ENCODE data around the gene TMCO4. TPM values are rescaled to one million over a fixed set of nuclear protein-coding genes. Genes with fewer than 3 reads are reported as not detected.
"Not testable (repeated sequence)": the region's sequence is repeated elsewhere in the genome, so short reads cannot be mapped to it uniquely, and the experiment has no call there.

Gene TMCO4
- total RNA-seq, 1 experiment from 2014 or later = 4.0 TPM

DNA sequence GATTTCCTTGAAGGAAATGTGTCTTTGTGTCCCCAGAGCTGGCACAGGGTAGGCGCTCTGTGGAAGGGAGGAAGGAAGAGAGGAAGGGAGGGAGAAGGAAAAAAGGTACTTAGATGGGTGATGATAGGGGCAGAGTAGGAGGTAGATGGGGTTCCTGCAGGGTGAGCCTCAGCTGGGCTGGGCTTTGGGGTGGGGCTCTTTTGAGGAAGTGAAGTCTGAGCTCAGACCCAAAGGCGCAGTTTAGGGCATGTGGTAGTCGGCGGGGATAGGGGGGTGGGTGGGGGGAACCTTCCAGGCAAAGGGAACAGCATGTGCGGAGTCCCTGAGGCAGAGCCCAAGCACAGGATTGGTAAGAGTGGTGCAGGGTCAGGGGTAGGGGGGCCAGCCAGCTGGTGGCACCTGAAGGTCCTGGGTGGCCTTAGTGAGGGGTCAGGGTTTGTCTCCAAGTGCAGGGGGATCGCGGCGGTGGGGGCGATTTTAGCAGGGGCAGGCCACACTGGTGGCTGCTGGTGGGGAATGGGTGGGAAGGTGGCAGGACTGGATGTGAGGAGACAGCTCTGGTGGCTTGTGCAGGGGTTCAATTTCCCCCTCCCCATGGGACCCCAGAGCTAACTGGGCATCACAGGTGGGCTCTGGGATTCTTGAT lies 143.5 kb downstream of the TMCO4 start:
- DNase-seq (ENCODE audit: low spot score) = no peak

DNA sequence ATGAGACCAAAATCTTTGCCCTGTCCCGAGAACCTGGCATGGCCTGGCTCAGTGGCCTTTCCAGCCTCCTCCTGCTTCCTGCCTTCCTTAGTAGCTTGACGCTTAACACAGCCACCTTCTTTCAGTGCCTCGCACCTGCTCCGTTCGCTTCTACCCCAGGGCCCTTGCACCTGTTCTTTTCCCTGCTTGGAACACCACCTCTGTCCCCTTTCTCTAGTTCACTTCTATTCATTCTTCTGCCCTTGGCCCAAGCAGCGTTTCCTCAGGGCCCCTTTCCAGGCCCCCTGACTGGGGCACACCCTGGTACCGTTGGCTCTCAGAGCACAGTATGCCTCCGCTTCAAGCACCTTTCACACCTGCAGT lies 144.0 kb downstream of the TMCO4 start:
- no peak for DNase-seq (ENCODE audit: low spot score)

DNA sequence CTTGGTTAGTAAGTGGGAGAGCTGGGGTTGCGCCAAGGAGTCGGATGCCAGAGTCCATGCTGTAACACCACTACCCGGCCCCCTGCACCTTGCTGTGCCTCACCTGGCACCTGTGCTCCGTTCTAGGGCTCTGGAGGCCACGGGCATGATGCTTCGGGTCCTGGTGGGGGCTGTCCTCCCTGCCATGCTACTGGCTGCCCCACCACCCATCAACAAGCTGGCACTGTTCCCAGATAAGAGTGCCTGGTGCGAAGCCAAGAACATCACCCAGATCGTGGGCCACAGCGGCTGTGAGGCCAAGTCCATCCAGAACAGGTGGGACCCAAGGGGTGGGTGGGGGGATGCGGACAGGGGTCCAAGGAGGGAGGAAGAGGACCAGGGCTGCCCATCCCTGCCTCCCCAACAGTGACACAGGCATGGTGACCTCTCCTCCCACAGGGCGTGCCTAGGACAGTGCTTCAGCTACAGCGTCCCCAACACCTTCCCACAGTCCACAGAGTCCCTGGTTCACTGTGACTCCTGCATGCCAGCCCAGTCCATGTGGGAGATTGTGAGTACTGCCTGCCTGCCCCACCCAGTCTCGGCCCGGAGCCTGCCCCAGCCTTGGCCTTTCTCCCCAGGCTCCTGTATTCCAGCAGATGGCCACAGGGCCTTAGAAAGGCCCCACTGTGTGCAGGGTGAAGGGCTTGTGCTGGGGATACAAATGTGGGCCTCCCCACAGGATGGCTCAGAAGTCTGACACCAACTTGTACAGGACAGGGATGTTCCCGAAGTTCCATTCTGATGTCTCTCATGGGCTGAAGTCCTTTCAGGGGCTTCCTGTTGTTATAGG lies 144.6 kb downstream of the TMCO4 start:
- DNase-seq (ENCODE audit: low spot score) = no peak

DNA sequence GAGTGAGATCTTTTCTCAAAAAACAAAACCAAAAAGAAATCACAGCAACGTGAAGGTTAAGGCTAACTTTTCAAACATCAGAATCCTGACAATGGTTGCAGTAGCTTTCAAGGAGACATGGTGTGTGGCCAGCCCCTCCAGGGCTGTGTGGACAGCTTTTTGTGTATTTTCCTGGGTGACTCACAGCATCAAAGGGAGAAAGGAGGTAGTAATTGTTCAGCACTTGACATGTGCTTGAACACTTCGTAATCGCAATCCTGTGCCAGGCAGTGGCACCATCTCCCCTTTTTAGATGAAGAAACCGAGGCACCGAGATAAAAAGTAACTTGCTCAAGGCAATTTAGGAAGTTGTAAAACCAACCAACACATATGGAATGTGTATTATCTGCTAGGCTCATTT lies 145.3 kb downstream of the TMCO4 start:
- DNase-seq (ENCODE audit: low spot score) = peak; percentile 19

DNA sequence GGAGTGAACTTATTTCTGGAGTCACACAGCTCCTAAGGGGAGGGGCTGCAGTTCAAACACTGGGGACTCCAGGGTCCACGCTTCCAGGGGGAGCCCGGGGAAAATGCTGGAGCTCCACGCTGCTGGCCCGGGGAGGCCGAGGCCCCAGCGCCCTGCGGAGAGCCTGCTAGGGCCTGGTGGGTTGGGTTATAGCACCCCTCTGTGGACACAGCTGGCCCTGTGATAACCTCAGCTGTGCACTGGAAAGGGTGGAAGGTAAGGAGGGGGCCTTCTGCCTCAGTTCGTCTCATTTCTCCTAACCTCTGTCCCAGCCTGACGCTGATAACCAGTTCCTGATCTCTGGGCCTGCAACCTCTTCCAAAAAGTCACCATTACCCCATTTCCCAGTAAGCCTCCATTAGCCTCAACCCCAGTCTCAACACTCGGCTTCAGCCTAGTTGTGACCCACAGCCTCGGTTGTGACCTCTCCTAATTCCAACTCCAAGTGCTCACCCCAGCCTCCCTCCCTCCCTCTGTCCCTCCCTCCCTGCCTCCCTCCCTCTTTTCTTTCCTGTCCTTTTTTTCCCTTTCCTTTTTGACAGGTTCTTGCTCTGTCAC lies 148.5 kb downstream of the TMCO4 start:
- DNase-seq (ENCODE audit: low spot score) = no peak

DNA sequence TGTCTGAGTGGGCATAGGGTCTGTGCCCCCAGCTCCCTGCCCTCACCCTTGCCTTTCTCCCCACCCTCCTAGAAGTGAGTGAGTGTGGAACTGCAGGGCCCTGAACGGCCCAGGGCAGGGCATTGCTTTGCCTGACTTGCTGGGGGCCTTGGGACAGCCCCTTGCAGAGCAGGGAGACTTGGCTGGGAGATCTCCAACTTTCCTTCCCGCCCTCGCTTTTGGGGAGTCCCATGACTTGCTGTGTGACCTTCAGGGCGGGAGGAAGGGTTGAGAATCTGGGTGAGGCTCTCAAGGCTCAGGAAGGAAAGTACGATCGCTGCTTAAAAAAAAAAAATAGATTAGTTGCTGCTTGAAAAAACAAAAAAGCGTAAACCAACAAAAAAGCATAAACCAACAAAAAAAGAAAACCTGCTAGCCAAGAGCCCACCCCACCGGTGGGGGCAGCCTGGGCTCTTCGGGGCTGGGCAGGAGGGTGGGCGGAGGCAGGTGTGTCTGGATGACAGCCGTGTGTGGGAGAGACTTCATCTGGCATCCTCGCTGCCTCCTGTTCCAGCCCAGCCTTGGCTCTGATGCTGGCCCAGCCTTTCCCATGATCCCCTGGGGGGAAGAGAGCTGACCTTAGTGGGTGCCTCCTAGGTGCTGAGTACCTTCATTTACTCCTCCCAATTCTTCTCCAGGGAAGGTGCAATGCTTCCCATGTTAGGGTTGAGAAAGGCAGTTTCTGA lies 149.1 kb downstream of the TMCO4 start:
- no peak for DNase-seq (ENCODE audit: low spot score)

DNA sequence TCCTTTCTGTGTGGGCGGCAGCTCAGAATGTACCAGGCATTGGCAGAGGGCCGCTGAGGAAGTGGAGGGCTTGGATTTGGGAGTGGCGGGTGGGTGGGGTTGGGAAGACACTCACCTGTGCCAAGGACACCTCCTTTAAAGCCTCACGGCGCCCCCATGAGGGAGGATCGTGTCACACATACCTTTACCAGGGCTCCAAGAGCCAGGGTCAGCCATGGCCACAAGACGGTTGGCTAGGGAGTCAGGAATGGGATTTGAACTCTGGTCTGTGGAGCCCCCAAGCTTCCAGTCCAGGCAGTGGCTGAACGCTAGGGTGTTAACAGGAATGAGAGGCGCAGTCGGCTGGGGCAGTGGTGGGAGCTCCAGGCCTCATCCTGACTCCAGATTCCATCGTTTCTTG lies 151.0 kb downstream of the TMCO4 start:
- DNase-seq (ENCODE audit: low spot score) = no peak

DNA sequence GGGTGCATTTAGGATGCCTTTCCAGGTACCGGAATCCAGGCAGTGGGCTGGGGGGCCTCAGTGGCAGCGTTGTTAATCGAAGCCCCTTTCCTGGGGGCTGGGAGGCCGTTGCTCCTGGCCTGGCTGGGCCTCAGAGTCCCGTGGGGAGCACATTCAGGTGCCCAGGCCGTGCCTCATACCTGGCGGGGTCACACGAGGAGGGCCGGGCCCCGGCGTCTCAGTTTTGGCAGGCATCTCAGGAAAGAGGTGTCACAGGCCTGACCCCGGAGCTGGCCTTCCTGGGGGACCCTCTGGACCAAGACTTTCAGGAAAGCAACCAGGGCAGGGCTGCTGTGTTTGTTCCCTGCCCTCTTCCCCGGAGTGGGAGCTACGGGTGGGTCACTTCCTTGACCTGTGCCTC lies 151.5 kb downstream of the TMCO4 start:
- no peak for DNase-seq (ENCODE audit: low spot score)

DNA sequence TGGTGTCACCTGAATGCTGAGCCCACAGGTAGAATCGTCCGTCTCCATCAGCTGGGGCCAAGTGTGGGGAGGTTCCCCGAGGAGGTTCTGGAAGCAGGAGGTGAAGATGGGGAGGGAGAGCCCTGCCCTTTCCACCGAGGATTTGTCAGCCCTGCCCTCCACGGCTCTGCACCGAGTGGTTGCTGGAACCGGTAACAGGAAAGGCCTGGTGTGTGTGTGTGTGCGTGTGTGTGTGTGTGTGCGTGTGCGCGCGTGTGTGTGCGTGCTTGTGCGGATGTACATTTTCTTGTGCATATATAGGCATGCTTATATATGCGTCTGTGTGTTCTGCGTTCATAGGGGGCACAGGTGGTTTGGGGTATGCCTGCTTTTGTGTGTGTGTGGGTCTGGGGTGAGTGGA lies 152.1 kb downstream of the TMCO4 start:
- no peak for DNase-seq (ENCODE audit: low spot score)

DNA sequence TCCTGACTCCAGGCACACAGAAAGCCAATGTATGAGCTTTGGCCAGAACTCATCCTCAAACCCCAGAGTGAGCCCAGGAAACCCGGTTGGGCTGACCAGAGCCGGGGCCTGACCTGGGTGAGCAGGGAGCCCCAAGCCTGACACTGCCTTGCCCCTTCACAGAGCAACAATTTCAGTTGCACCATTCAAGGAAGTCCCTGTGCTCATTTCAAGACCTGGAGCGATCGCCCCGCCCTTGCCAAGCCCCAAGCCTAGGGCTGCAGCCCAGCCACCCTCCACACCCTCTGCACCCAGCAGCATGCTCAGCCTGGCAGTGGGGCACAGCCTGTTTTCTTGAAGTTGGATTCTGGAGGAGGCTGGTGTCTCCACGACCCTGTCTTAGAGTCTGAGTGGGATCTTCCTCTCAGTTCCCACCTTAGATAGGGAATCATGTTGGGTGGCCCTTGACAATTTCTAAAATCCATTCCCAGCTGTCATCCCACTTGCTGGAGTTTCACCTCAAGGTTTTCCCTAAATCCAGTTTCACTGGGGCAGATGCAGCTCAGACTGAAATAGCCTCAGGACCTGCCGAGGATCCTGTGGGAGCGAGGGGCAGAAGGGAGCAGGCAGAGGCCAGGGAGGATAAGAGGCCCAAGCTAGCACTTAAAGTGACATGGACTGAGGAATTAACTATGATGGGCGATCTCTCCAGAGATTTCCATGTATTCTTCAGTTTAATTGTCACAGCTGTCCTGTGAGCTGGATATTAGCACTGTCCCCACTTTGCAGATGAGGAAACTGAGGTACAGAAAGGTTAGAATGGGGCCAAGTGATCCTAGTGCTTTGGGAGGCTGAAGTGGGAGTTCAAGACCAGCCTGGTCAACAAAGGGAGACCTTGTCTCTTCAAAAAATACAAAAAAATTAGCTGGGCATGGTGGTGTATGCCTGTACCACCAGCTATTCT lies 153.1 kb downstream of the TMCO4 start:
- no peak for DNase-seq (ENCODE audit: low spot score)

DNA sequence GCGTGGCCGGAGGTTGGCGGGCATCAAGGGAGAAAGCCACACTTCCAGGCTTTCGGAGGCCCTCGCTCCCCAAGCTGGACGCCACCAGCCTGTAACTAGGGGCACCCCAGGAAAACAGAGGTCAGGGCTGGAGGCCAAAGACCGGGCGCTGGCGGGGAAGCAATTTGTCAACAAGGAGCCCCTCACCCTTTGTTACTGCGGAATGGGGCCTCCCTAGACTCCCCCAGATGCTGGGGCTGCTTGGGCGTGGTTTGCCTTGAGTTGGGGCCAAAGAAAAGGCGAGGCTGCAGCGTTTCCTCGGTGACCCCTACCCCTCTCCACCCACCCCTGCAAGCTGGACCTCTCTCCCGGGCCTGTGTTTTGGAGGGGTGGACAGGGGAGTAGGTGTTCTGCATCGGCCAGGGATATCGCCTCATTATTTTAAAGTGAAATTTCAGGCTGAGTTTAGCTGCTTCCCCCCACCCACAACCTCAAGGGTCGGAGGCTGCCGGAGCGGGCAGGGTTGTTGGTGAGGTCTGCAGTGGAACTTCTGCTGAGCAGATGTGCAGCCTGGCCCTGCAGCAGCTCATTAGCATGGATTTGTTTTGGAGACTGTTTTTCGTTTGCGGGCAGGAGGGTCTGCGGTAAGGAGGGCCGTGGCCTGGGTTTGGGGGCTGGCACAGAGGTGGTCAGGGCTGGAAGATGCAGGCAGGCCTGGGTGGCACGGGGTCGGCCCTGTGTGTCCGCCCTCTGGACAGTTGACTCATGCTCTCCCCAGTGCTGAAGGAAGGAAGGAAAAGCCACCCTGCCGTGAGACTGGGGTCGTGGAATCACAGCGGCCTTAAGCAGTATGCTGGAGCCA lies 154.1 kb downstream of the TMCO4 start:
- no peak for DNase-seq (ENCODE audit: low spot score)

DNA sequence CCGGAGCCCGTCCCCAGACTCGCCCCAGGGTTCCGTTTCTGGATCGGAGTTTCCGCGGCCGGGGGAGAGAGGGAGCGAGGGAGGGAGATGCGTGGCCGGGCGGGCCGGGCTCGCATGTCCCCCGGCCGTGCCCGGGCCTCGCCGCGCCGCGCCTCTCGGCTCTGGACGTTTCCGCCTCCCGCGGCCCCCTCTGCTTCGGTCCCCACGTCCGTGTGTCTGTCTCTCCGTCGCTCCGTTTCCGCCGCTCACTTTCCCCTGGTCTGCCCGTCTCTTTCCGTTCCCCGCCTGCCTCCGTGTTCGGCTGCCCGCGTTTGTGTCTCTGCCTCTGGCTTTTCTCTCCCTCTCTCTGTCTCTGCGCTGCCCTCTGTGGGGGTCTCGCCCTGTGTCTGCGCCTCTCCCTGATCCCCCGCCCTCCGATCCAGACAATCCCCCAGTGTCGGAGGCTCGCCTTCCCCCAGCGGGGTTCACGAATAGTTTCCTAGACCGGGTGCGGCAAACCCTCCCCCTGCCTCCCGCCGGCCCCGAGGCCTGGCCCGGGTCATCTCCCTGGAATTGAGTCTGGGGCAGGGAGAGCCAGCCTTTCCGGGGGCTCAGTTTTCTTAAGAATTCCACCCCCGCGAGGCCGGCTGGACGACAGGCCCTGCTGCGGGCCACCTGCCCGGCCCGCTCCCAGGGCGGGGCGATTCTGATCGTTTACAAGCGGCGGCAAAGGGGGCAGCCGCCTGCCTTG lies 154.9 kb downstream of the TMCO4 start:
- DNase-seq (ENCODE audit: low spot score) = no peak

DNA sequence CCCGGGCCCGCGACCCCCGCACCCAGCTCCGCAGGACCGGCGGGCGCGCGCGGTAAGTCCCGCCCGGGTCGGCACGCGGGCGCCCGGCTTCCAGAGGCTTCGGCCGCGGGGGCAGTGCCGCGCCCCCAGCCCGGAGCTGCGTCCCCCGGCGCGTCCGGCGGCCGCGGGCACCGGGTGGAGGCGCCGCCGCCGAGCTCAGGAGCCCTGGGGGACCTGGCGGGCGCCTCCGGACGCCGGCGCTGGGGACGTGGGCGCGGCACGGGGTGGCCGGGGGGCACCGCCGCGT lies 155.4 kb downstream of the TMCO4 start:
- no peak for DNase-seq (ENCODE audit: low spot score)

DNA sequence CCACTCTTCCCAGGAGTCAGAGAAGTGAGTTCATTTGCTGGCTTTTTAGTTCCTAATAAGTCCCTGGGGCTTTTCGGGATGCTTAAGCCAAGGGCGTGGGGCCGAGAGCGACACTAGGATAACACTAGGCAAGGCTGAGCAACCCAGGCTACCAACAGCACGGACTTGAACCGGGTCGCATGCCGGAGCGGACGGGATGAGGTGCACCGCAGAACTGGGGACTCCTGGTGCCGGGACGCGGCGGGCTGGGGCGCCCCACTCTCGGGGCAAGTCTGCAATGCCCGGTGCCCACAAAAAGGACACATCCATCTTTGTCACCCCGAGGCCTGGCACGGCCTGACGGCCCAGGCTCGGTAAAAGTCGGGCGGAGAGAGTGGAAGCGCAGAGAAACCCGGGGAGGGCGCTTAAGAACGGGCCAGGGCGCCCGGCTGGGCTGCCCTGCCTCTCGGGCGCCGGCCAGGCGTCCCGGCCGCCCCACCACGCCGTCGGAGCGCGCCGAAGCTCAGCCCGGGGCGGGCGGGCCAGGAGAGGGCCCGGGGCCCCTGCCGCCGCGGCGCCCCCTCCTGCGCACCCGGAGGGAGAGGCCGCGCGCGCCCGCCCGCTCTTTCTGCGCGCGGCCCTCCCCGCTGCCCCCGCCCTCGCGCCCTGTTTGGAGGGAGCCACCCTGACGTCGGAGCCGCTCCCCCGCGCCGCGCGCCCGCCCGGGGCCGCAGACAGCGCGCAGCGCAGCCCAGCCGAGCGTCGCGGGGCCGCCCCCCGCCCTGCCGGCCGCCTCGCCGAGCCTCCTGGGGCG lies 155.9 kb downstream of the TMCO4 start, which contains the start of gene NBL1:
NBL1 (plus strand) TSS at position 710 of the 793 bp plus-strand sequence. CDS start 10,720 bp downstream, outside the sequence.
- DNase-seq (ENCODE audit: low spot score) = no peak

DNA sequence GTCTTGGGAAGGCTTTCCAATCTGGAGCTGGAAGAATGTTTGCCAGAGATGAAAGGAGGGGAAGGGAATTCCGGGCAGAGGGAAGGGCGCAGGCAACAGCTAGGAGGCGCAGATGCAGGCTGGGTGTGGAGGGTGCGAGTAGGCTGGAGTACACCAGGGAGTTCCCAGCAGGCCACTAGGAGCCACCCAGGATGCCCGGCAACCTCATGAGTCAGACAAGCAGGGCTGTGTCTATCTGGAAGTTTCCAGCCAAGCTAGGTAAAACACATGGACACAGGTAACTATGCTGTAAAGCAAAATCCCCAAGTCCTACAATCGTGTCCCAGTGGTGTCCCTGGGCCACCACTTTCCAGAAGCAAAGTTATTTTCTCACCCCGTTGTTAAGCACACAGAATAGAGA lies 156.6 kb downstream of the TMCO4 start:
- peak; percentile 14 for DNase-seq (ENCODE audit: low spot score)

DNA sequence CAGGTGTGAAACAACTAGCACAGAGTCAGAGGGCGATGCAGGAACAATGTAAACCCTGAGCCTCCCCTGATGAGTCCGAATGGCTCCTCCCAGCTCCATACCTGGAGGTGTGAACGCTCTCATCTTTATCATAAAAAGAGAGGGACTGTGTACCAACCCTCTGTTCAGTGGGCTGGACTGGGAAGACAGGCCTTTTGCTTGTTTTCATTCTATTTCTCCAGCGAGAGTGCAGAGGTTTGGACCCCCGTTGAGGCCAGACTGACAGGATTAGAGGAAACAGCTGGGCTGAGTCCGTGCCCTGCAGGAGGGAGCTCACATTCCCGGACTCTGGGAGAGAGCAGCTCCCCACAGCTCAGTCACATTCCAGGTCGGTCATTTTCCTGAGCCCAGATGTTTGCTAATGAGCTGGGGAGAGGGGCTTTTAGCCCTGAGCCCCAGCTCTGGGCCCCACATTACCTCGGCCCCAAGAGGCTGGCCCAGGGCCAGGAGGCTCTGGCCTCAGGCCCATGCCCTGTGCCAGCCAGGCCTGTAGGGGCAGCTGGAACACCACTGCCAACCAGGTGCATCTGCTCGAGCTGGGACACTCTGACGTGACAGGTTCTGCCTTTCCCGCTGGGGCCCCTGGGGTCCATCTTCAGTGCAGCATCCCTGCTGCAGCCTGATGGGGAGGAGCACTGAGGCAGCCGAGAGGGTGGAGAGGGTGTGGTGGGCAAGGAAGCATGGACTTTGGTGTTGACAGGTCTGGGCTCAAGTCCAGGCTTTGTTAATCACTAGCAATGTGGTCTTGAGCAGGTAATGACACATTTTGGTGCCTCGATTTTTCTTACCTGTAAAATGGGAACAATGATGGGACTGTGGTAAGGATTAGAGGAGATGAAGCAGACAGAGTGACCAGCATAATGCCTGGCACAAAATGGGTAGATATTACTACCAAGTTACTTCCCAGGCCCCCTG lies 159.1 kb downstream of the TMCO4 start:
- DNase-seq (ENCODE audit: low spot score) = peak; percentile 18

DNA sequence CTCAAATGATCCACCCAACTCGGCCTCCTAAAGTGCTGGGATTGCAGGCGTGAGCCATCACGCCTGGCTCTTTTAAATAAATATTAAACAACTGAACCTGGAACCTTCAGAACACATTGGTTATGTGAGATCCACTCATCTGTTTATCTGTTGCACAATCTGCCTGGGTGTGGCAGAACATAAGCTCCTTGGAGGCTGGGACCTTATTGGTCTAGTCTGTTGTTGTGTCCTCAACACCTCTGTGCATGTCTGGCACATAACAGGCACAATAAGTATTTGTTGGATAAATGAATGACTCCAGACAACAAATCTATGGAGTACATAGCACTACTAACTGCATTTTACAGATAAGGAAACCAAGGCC lies 159.7 kb downstream of the TMCO4 start:
- no peak for DNase-seq (ENCODE audit: low spot score)

DNA sequence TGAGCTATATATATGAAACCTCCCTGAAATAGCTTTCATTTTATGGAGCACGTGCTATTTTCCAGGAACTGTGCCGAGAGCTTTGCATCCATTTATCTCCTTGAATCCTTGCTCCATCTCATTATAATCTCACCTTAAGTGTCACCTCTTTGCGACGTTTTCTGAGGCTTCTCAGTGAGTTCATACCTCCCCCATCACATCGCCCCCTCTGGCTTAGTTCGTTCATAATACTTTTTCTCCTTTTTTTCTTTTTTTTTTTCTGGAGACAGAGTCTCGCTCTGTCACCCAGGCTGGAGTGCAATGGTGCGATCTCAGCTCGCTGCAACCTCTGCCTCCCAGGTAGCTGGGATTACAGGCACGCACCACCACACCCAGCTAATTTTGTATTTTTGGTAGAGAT lies 160.5 kb downstream of the TMCO4 start:
- not testable (repeated sequence) for DNase-seq (ENCODE audit: low spot score)

All from A172 (cell line).